ENCODE results near the gene OSMR. TPM values are rescaled to one million over a fixed set of nuclear protein-coding genes. Genes with fewer than 3 reads are reported as not detected.
A peak's percentile ranks its signal among the peaks of the same experiment; 100 is the strongest.
"Not testable (repeated sequence)": the region's sequence is repeated elsewhere in the genome, so short reads cannot be mapped to it uniquely, and the experiment has no call there.

Gene OSMR
- total RNA-seq, 1 donor from 2014 or later, result 66.9 TPM

GRCh38 chr5:38830521-38831051 is 15.2 kb upstream of the OSMR start:
- no peak for DNase-seq (ENCODE audit: low spot score)

- DNase-seq (ENCODE audit: low spot score), result no peak
Measured at GRCh38 chr5:38831117-38831516, 14.7 kb upstream of the OSMR start.

GRCh38 chr5:38831909-38832308 is 13.9 kb upstream of the OSMR start:
- no peak for DNase-seq (ENCODE audit: low spot score)

GRCh38 chr5:38832810-38833209 is 13.0 kb upstream of the OSMR start:
- DNase-seq (ENCODE audit: low spot score), result peak; percentile 17

- no peak for DNase-seq (ENCODE audit: low spot score)
Measured at GRCh38 chr5:38835887-38836286, 9.9 kb upstream of the OSMR start.

GRCh38 chr5:38837416-38837815 is 8.4 kb upstream of the OSMR start:
- DNase-seq (ENCODE audit: low spot score), result no peak

GRCh38 chr5:38837932-38838331 is 7.9 kb upstream of the OSMR start:
- DNase-seq (ENCODE audit: low spot score), result no peak

- no peak for DNase-seq (ENCODE audit: low spot score)
Measured at GRCh38 chr5:38843665-38844064, 2.1 kb upstream of the OSMR start.

GRCh38 chr5:38846379-38847011 is 683 bp downstream of the OSMR start:
- no peak for DNase-seq (ENCODE audit: low spot score)

GRCh38 chr5:38847559-38848347 is 1.9 kb downstream of the OSMR start:
- no peak for DNase-seq (ENCODE audit: low spot score)

- no peak for DNase-seq (ENCODE audit: low spot score)
Measured at GRCh38 chr5:38848637-38849036, 2.8 kb downstream of the OSMR start.

- DNase-seq (ENCODE audit: low spot score), result not testable (repeated sequence)
Measured at GRCh38 chr5:38851640-38852039, 5.8 kb downstream of the OSMR start.

GRCh38 chr5:38853753-38854470 is 8.1 kb downstream of the OSMR start:
- no peak for DNase-seq (ENCODE audit: low spot score)

GRCh38 chr5:38854907-38855306 is 9.1 kb downstream of the OSMR start:
- DNase-seq (ENCODE audit: low spot score), result no peak

- DNase-seq (ENCODE audit: low spot score), result no peak
Measured at GRCh38 chr5:38856660-38857059, 10.8 kb downstream of the OSMR start.

- DNase-seq (ENCODE audit: low spot score), result no peak
Measured at GRCh38 chr5:38858839-38859238, 13.0 kb downstream of the OSMR start.

- not testable (repeated sequence) for DNase-seq (ENCODE audit: low spot score)
Measured at GRCh38 chr5:38861986-38862770, 16.4 kb downstream of the OSMR start.

- DNase-seq (ENCODE audit: low spot score), result no peak
Measured at GRCh38 chr5:38866362-38867031, 20.7 kb downstream of the OSMR start.

GRCh38 chr5:38867032-38867398 is 21.2 kb downstream of the OSMR start:
- DNase-seq (ENCODE audit: low spot score), result no peak

- DNase-seq (ENCODE audit: low spot score), result no peak
Measured at GRCh38 chr5:38867416-38867815, 21.6 kb downstream of the OSMR start.

GRCh38 chr5:38870595-38870994 is 24.8 kb downstream of the OSMR start:
- DNase-seq (ENCODE audit: low spot score), result no peak

Measured in umbilical cord (tissue), 2 donors.